Activated naive CD4-positive, alpha-beta T cell treated with anti-CD3 and anti-CD28 coated beads, Interleukin-2, amount 10 ng/mL, durations not matched to agents 7 days and 5 days (primary cell): ENCODE measurements around the gene RNGTT.

Experiments used
- CTCF ChIA-PET: fragments of 350-600 bp; sonication (Branson Sonifier 250); formaldehyde crosslinking; loops from one replicate; lab custom pipeline; 2021; ENCODE audit warnings: antibody characterized with exemption; lab: Charles Lee
- DNase-seq: peaks from one replicate; pipeline ENCODE4 v3.0.0-alpha.2; 2020
- H3K27ac Mint-ChIP-seq: one replicate; pipeline ENCODE4 v1.8.0; 2021; ENCODE audit warnings: mild to moderate bottlenecking, moderate library complexity, mixed read lengths
- H3K27me3 Mint-ChIP-seq: one replicate; pipeline ENCODE4 v1.8.0; 2021; ENCODE audit warnings: mild to moderate bottlenecking, mixed read lengths
- H3K36me3 Mint-ChIP-seq: one replicate; pipeline ENCODE4 v1.8.0; 2021; ENCODE audit warnings: mixed read lengths
- H3K4me1 Mint-ChIP-seq: one replicate; pipeline ENCODE4 v1.8.0; 2021; ENCODE audit warnings: mixed read lengths
- H3K4me3 Mint-ChIP-seq: one replicate; pipeline ENCODE4 v1.8.0; 2021; ENCODE audit warnings: mild to moderate bottlenecking, moderate library complexity, mixed read lengths
- H3K9me3 Mint-ChIP-seq: one replicate; pipeline ENCODE4 v1.8.0; 2021; ENCODE audit warnings: mixed read lengths

RNGTT gene

DNA sequence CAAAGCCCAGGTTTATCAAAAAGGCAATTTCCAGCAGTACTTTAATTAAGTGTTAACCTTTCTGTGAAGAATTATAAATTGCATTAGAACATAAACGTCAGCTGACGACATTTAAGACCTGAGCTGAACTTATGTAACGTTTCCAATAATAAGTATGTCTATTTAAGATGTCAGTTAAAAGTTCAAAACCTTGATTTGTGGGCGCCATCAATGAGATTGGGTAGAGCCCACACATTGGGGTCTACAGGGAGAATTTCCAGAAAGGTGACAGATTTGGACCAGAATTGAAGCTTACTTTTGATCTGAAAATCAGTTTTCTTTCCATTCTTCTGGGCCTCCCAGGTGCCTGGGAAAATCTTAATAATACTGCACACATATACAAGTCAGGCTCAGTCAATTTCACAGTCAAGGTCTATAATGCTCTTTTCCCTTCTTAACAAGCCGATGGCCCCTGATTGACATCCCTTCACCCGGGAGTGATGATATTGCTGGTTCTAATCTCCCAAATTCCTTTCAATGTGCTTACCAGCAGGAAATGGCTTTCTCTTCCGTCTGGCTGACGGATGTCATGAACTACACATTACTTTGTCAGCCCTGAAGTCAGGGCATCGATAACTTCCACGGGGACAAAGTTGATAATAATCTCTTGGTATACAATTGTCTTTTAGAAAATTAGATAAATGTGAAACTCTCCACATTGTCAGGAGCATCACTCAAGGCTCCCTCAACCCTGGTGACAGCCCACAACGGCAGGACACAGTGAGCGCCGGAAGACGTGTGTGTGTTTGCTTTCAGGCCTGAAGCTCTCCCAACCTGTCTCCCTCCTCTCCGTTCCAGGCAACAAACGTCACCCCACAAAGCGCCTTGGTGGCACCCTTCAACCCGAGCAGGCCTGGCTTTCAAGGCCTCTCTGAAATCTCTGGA is 400.8 kb downstream of the RNGTT start:
- Mint-ChIP-seq H3K9me3 (no peaks in the 10 kb centered on the region), H3K4me3 (no peak overlapping the region), H3K36me3 (no peaks in the 10 kb centered on the region), H3K27me3 (no peaks in the 10 kb centered on the region), H3K4me1 (peaks cover 3% of the 10 kb centered on the region), H3K27ac (no peak overlapping the region)
- CTCF ChIA-PET = no interaction called here
- no peak for DNase-seq

DNA sequence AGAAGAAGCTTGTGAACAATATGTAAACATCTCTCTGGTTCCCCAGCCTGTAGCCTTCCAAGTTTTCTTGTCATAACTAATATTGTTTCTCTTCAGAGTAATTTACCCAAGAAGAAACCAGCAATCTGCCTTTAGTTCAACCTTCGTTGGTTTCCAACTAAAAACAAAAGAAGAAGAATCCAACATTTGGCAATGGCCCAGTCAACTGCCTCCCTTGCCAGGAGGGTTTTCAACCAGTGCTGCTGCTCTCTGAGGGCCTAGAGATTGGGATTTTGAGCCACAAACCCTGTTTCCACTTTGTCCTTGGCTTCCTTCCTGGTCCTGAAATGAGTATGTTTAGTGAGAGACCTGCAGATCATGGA is 401.5 kb downstream of the RNGTT start:
- DNase-seq = no peak
- Mint-ChIP-seq H3K36me3 (no peaks in the 10 kb centered on the region), H3K4me3 (no peak overlapping the region), H3K4me1 (peaks cover 3% of the 10 kb centered on the region), H3K27ac (no peak overlapping the region), H3K27me3 (no peaks in the 10 kb centered on the region), H3K9me3 (no peaks in the 10 kb centered on the region)
- CTCF ChIA-PET = no interaction called here

DNA sequence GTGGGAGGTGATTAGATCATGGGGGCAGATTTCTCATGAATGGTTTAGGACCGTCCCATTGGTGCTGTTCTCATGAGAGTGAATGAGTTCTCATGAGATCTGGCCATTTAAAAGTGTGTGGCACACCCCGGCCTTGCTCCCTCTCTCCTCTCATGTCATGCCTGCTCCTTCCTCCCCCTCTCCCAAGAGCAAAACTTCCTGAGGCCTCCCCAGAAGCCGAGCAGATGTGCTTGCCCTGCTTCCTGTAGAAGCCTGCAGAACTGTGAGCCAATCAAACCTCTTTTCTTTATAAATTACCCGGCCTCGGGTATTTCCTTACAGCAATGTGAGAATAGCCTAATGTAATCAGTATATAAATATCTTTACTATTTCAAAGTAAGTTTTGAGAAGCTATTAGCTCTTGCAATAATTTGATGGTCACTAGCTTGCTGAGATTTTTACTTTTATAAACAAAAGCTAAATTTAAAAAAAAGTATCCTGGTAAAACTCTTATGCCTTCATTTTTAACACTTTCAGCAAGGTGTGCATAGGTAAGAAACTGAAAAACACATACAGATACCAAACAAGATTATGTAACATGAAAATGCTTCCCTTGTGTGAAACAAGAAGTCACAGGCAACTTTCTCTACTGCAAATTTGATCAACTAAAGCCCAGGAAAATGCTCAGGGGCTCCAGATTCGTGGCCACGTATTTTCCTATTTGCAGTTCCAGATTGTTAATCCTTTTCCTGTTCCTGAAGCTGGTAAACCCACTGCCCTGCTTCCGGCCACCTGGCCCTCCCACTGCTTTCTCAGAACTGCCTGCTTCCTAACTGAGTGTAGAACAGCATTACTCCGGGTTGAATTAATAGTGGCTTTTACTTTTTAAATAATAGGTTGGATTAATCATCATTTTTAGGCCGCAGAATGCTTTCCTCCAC is 402.1 kb downstream of the RNGTT start:
- no peak overlapping the region for H3K27ac Mint-ChIP-seq
- DNase-seq = no peak
- no peaks in the 10 kb centered on the region for H3K36me3 Mint-ChIP-seq
- peaks cover 3% of the 10 kb centered on the region for H3K27me3 Mint-ChIP-seq
- CTCF ChIA-PET = no interaction called here
- no peak overlapping the region for H3K4me3 Mint-ChIP-seq
- H3K9me3 Mint-ChIP-seq = no peaks in the 10 kb centered on the region
- H3K4me1 Mint-ChIP-seq = peaks cover 3% of the 10 kb centered on the region
